GM23338 (cell line): ENCODE measurements around the gene IDE. TPM values are rescaled to one million over a fixed set of nuclear protein-coding genes. Genes with fewer than 3 reads are reported as not detected.

Experiments used
- ATAC-seq: fragments of 200-7000 bp; cut with Tn5 transposase; 3 replicates; pipeline ENCODE4 v1.9.1; 2020
- DNase-seq: peaks from one replicate; pipeline ENCODE4 v3.0.0-alpha.2; 2015; ENCODE audit warnings: low spot score
- H2AFZ ChIP-seq: fragments of 200-600 bp; sonication (generic); 2 replicates; pipeline ENCODE4 v1.8.0; 2016; ENCODE audit warnings: antibody characterized with exemption, mild to moderate bottlenecking, moderate library complexity
- H3F3A ChIP-seq: fragments of 200-600 bp; sonication (generic); replicated peaks from 2 replicates; pipeline ENCODE4 v1.8.0; 2017; ENCODE audit warnings: antibody characterized with exemption, mixed run types, low read depth
- H3K27ac ChIP-seq: fragments of 200-600 bp; sonication (generic); 2 replicates; pipeline ENCODE4 v1.6.1; 2016; ENCODE audit warnings: low read depth
- H3K27me3 ChIP-seq: fragments of 200-600 bp; sonication (generic); 2 replicates; pipeline ENCODE4 v1.8.0; 2016; ENCODE audit warnings: mild to moderate bottlenecking, mixed run types, moderate library complexity; ENCODE audit not compliant: insufficient read depth
- H3K36me3 ChIP-seq: fragments of 200-600 bp; sonication (generic); 2 replicates; pipeline ENCODE4 v1.8.0; 2016; ENCODE audit warnings: mild to moderate bottlenecking; ENCODE audit not compliant: insufficient read depth
- H3K4me1 ChIP-seq: fragments of 200-600 bp; sonication (generic); 2 replicates; pipeline ENCODE4 v1.8.0; 2016; ENCODE audit warnings: mild to moderate bottlenecking, moderate library complexity; ENCODE audit not compliant: insufficient read depth
- H3K4me2 ChIP-seq: fragments of 200-600 bp; sonication (generic); 2 replicates; pipeline ENCODE4 v1.7.1; 2017; ENCODE audit warnings: mixed run types
- H3K4me3 ChIP-seq: fragments of 200-600 bp; sonication (generic); 2 replicates; pipeline ENCODE4 v1.6.1; 2016; ENCODE audit warnings: mixed run types
- H3K79me2 ChIP-seq: fragments of 200-600 bp; sonication (generic); replicated peaks from 2 replicates; pipeline ENCODE4 v1.8.0; 2017; ENCODE audit warnings: mild to moderate bottlenecking; ENCODE audit not compliant: insufficient read depth
- H3K9me2 ChIP-seq: fragments of 200-600 bp; sonication (generic); 2 replicates; pipeline ENCODE4 v1.8.0; 2017; ENCODE audit not compliant: insufficient read depth
- H4K20me1 ChIP-seq: fragments of 200-600 bp; sonication (generic); replicated peaks from 2 replicates; pipeline ENCODE4 v1.8.0; 2017; ENCODE audit warnings: mild to moderate bottlenecking; ENCODE audit not compliant: insufficient read depth
- H3K27ac Mint-ChIP-seq: 2 replicates; pipeline ENCODE4 v1.8.0; 2020; ENCODE audit warnings: inconsistent platforms, mild to moderate bottlenecking, moderate library complexity, mixed read lengths
- H3K27me3 Mint-ChIP-seq: 3 replicates; pipeline ENCODE4 v1.8.0; 2022; ENCODE audit warnings: low read depth, mild to moderate bottlenecking, moderate library complexity, mixed read lengths, inconsistent platforms; ENCODE audit not compliant: insufficient read depth, poor library complexity
- H3K36me3 Mint-ChIP-seq: 3 replicates; pipeline ENCODE4 v1.8.0; 2021; ENCODE audit warnings: low read depth, mild to moderate bottlenecking, inconsistent platforms, moderate library complexity, mixed read lengths
- H3K4me1 Mint-ChIP-seq: 3 replicates; pipeline ENCODE4 v1.8.0; 2020; ENCODE audit warnings: mild to moderate bottlenecking, inconsistent platforms, mixed read lengths
- H3K4me3 Mint-ChIP-seq: 3 replicates; pipeline ENCODE4 v1.8.0; 2021; ENCODE audit warnings: moderate library complexity, mild to moderate bottlenecking, inconsistent platforms, mixed read lengths
- H3K9me3 Mint-ChIP-seq: 3 replicates; pipeline ENCODE4 v1.8.0; 2020; ENCODE audit warnings: moderate library complexity, mild to moderate bottlenecking, inconsistent platforms, mixed read lengths
- CREB1 ChIP-seq: fragments of 250-450 bp; sonication (Bioruptor Pico); IDR thresholded peaks from 2 replicates; pipeline ENCODE4 v1.5.0; 2020; ENCODE audit warnings: low read depth, mild to moderate bottlenecking, moderate library complexity
- ETS1 ChIP-seq: IDR thresholded peaks from 2 replicates; pipeline ENCODE4 v1.6.1; 2016; ENCODE audit warnings: antibody characterized with exemption
- EZH2 ChIP-seq: fragments of 200-600 bp; sonication (generic); IDR thresholded peaks from one replicate; pipeline ENCODE4 v1.8.0; 2017; ENCODE audit warnings: antibody characterized with exemption, mild to moderate bottlenecking, low read depth; ENCODE audit not compliant: unreplicated experiment
- EZH2phosphoT487 ChIP-seq: fragments of 200-600 bp; sonication (generic); IDR thresholded peaks from one replicate; pipeline ENCODE4 v1.8.1; 2018; ENCODE audit warnings: antibody characterized with exemption; ENCODE audit not compliant: unreplicated experiment
- JUNB ChIP-seq: IDR thresholded peaks from one replicate; pipeline ENCODE4 v1.6.1; 2016; ENCODE audit warnings: antibody characterized with exemption; ENCODE audit not compliant: unreplicated experiment
- NANOG ChIP-seq: IDR thresholded peaks from 2 replicates; pipeline ENCODE4 v1.6.1; 2016; ENCODE audit warnings: antibody characterized with exemption, borderline replicate concordance
- POLR2AphosphoS5 ChIP-seq: IDR thresholded peaks from 2 replicates; pipeline ENCODE4 v1.6.1; 2016; ENCODE audit warnings: antibody characterized with exemption, low read depth
- STAT1 ChIP-seq: IDR thresholded peaks from one replicate; pipeline ENCODE4 v1.6.1; 2016; ENCODE audit warnings: antibody characterized with exemption; ENCODE audit not compliant: unreplicated experiment
- ZNF114 ChIP-seq: fragments of 250-450 bp; sonication (Bioruptor Pico); IDR thresholded peaks from 2 replicates; pipeline ENCODE4 v1.5.0; 2020; ENCODE audit warnings: mild to moderate bottlenecking, moderate library complexity
- ZNF331 ChIP-seq: fragments of 250-450 bp; sonication (Bioruptor Pico); IDR thresholded peaks from 2 replicates; pipeline ENCODE4 v1.5.0; 2020; ENCODE audit warnings: low read depth, mild to moderate bottlenecking, moderate library complexity
- ZNF462 ChIP-seq: fragments of 250-450 bp; sonication (Bioruptor Pico); IDR thresholded peaks from 2 replicates; pipeline ENCODE4 v1.5.0; 2020; ENCODE audit warnings: mild to moderate bottlenecking, moderate library complexity
- polyA plus RNA-seq: library from polyadenylated mRNA; unstranded; fragments of >200 nt; fragmentation: Nextera tagmentation; extraction: Ambion mirVana; gene quantifications from 2 replicates; pipeline ENCODE4 v1.2.1, GENCODE V29; 2016
- total RNA-seq: library from RNA; depleted of rRNA; stranded (reverse); fragments of >200 nt; shearing (Covaris generic); gene quantifications from 2 replicates; pipeline ENCODE4 v1.2.3, GENCODE V29; 2014
- TF ChIP-seq, protein P1 (sequence below), 2 experiments: fragments of 200-600 bp in 1 of 2; sonication (generic) in 1 of 2; conservative IDR thresholded peaks; 2 replicates each; pipeline versions ENCODE4 v1.5.1 to v1.6.1; 2016 to 2017; ENCODE audit warnings: antibody characterized with exemption in 2 of 2, low read depth in 2 of 2, mild to moderate bottlenecking in 2 of 2, moderate library complexity in 1 of 2
- TF ChIP-seq, protein P2 (sequence below): IDR thresholded peaks from one replicate; pipeline ENCODE4 v1.6.1; 2018; ENCODE audit warnings: antibody characterized with exemption; ENCODE audit not compliant: unreplicated experiment

Gene IDE
- total and polyA plus RNA-seq, 2 experiments from 2014 or later, result 12.9 to 36.3 TPM

DNA sequence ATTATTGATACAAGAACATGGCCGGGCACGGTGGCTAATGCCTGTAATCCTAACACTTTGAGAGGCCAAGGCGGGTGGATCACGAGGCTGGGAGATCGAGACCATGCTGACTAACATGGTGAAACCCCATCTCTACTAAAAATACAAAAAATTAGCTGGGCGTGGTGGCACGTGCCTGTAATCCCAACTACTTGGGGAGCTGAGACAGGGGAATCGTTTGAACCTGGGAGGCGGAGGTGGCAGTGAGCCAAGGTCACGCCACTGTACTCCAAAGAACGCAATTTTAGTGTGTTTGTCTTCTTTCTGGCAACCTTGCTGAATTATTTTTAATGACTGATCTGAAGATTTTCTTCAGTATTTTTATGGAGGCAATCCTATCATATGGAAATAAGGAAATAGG lies 46.2 kb downstream of the IDE start:
- DNase-seq, result no peak
- no peak for ATAC-seq
- H3K4me3 ChIP-seq, result no peak overlapping the region
- H3K27me3 Mint-ChIP-seq, result no peaks in the 10 kb centered on the region
- no peaks in the 10 kb centered on the region for H3K9me2 ChIP-seq
- no peaks in the 10 kb centered on the region for H3K79me2 ChIP-seq
- H3K27ac ChIP-seq, result no peak overlapping the region
- no peaks in the 10 kb centered on the region for H3F3A ChIP-seq
- peaks cover 3% of the 10 kb centered on the region; the same call in 1 of the 2 replicates for H3K36me3 ChIP-seq
- no peak overlapping the region for H3K4me3 Mint-ChIP-seq
- no peaks in the 10 kb centered on the region for H3K4me1 ChIP-seq
- H3K27me3 ChIP-seq, result no peaks in the 10 kb centered on the region
- no peak overlapping the region for H3K27ac Mint-ChIP-seq
- H3K4me2 ChIP-seq, result no peak overlapping the region
- H4K20me1 ChIP-seq, result no peaks in the 10 kb centered on the region
- H3K36me3 Mint-ChIP-seq, result peaks cover 17% of the 10 kb centered on the region
- no peaks in the 10 kb centered on the region for H3K9me3 Mint-ChIP-seq
- peaks cover 3% of the 10 kb centered on the region; the same call in 1 of the 3 replicates for H3K4me1 Mint-ChIP-seq
- TF ChIP-seq ZNF462, result no peak
- no peak for TF ChIP-seq ETS1
- TF ChIP-seq JUNB, result no peak
- TF ChIP-seq, protein P1, sequence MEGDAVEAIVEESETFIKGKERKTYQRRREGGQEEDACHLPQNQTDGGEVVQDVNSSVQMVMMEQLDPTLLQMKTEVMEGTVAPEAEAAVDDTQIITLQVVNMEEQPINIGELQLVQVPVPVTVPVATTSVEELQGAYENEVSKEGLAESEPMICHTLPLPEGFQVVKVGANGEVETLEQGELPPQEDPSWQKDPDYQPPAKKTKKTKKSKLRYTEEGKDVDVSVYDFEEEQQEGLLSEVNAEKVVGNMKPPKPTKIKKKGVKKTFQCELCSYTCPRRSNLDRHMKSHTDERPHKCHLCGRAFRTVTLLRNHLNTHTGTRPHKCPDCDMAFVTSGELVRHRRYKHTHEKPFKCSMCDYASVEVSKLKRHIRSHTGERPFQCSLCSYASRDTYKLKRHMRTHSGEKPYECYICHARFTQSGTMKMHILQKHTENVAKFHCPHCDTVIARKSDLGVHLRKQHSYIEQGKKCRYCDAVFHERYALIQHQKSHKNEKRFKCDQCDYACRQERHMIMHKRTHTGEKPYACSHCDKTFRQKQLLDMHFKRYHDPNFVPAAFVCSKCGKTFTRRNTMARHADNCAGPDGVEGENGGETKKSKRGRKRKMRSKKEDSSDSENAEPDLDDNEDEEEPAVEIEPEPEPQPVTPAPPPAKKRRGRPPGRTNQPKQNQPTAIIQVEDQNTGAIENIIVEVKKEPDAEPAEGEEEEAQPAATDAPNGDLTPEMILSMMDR (conservative IDR thresholded peaks at IDR 0.05; ENCODE audit: low read depth in 2 of 2), result no peak
- no peak for TF ChIP-seq POLR2AphosphoS5
- no peak for TF ChIP-seq EZH2
- no peak for TF ChIP-seq EZH2phosphoT487
- no peak for TF ChIP-seq CREB1 (CRISPR knock-in tag)
- TF ChIP-seq ZNF114 (CRISPR knock-in tag), result no peak
- TF ChIP-seq, protein P2, sequence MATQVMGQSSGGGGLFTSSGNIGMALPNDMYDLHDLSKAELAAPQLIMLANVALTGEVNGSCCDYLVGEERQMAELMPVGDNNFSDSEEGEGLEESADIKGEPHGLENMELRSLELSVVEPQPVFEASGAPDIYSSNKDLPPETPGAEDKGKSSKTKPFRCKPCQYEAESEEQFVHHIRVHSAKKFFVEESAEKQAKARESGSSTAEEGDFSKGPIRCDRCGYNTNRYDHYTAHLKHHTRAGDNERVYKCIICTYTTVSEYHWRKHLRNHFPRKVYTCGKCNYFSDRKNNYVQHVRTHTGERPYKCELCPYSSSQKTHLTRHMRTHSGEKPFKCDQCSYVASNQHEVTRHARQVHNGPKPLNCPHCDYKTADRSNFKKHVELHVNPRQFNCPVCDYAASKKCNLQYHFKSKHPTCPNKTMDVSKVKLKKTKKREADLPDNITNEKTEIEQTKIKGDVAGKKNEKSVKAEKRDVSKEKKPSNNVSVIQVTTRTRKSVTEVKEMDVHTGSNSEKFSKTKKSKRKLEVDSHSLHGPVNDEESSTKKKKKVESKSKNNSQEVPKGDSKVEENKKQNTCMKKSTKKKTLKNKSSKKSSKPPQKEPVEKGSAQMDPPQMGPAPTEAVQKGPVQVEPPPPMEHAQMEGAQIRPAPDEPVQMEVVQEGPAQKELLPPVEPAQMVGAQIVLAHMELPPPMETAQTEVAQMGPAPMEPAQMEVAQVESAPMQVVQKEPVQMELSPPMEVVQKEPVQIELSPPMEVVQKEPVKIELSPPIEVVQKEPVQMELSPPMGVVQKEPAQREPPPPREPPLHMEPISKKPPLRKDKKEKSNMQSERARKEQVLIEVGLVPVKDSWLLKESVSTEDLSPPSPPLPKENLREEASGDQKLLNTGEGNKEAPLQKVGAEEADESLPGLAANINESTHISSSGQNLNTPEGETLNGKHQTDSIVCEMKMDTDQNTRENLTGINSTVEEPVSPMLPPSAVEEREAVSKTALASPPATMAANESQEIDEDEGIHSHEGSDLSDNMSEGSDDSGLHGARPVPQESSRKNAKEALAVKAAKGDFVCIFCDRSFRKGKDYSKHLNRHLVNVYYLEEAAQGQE, result no peak
- no peak for TF ChIP-seq NANOG
- no peak for TF ChIP-seq STAT1
- TF ChIP-seq ZNF331 (CRISPR knock-in tag), result no peak
- no peak overlapping the region for H2AFZ ChIP-seq
